ENCODE measurements around the gene EMILIN1. TPM values are rescaled to one million over a fixed set of nuclear protein-coding genes. Genes with fewer than 3 reads are reported as not detected.

The EMILIN1 gene
- total and polyA plus RNA-seq, 2 of the 4 experiments (the other 2 are of a cell fraction) = 26.5 to 95.6 TPM

DNA sequence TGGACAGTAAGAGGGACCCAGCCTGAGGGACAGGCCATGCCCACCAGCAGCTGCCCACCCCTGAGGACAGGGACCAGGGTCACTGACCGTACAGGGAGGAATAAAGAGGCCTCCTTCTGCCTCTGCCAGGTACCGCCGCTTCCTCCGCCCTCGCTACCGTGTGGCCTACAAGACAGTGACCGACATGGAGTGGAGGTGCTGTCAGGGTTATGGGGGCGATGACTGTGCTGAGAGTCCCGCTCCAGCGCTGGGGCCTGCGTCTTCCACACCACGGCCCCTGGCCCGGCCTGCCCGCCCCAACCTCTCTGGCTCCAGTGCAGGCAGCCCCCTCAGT lies 2.2 kb downstream of the EMILIN1 start:
- Histone ChIP-seq H3K4me3 (ENCODE audit: insufficient read depth, low read depth, low read length) (peak overlapping the region; percentile 82), H2AK9ac (replicated peaks; ENCODE audit: low read depth, low read length, poor library complexity) (peak overlapping the region; percentile 94), H2BK15ac (ENCODE audit: low read depth, low read length) (peak overlapping the region; percentile 57; the same call in 1 of the 3 replicates), H3K79me1 (ENCODE audit: low read depth in 1 of 2, low read length in 2 of 2) (peaks cover 3 to 57% of the 10 kb centered on the region in 2 experiments; a peak in 3 of 4 replicates), H3K14ac (replicated peaks; ENCODE audit: low read depth, low read length) (peak overlapping the region; percentile 82), H4K20me1 (ENCODE audit: insufficient read depth, low read length) (peaks cover 14% of the 10 kb centered on the region), H3K4ac (ENCODE audit: low read depth, low read length) (peak overlapping the region; percentile 89), H3K9me1 (ENCODE audit: insufficient read depth, low read length) (peaks cover 7% of the 10 kb centered on the region; the same call in 1 of the 2 replicates), H2AK5ac (ENCODE audit: low read depth, low read length) (peak overlapping the region; percentile 89), H4K5ac (ENCODE audit: low read depth, low read length) (peak overlapping the region; percentile 2; the same call in 1 of the 2 replicates), H3K23ac (ENCODE audit: low read depth, low read length) (peak overlapping the region; percentile 86), H3K36me3 (ENCODE audit: control insufficient read depth, insufficient read depth, low read length) (peaks cover 29% of the 10 kb centered on the region; the same call in 1 of the 2 replicates), H3K18ac (ENCODE audit: low read depth, low read length) (no peak overlapping the region), H2BK120ac (ENCODE audit: low read depth, low read length) (0 out of 2 replicates have a peak overlapping the region, but pooled peaks have one; percentile 36), H3K9ac (ENCODE audit: low read depth, low read length) (peak overlapping the region; percentile 97; the same call in 1 of the 2 replicates), H4K8ac (ENCODE audit: low read depth in 2 of 2, low read length in 2 of 2) (peak overlapping the region in 1 of 2 experiments; percentile 92; a peak in 2 of 4 replicates), H2BK20ac (ENCODE audit: low read depth, low read length) (no peak overlapping the region), H3K4me2 (ENCODE audit: low read depth, low read length) (peak overlapping the region; percentile 98), H3K56ac (ENCODE audit: extremely low read depth, insufficient read depth, low read length) (0 out of 2 replicates have a peak overlapping the region, but pooled peaks have one; percentile 78), H2BK5ac (ENCODE audit: low read depth, low read length, poor library complexity, severe bottlenecking) (peak overlapping the region; percentile 91), H3K9me3 (ENCODE audit: control insufficient read depth, insufficient read depth, low read length) (no peaks in the 10 kb centered on the region), H3K27ac (ENCODE audit: insufficient read depth, low read length) (peak overlapping the region; percentile 98), H2AFZ (replicated peaks; ENCODE audit: low read length, poor library complexity) (peak overlapping the region; percentile 88), H3K4me1 (ENCODE audit: control insufficient read depth, insufficient read depth, low read length) (peaks cover 19% of the 10 kb centered on the region), H3K27me3 (ENCODE audit: control insufficient read depth, insufficient read depth, low read length) (no peaks in the 10 kb centered on the region), H4K91ac (ENCODE audit: insufficient read depth, low read depth, low read length) (peak overlapping the region; percentile 80)
- TF ChIP-seq, protein P1, sequence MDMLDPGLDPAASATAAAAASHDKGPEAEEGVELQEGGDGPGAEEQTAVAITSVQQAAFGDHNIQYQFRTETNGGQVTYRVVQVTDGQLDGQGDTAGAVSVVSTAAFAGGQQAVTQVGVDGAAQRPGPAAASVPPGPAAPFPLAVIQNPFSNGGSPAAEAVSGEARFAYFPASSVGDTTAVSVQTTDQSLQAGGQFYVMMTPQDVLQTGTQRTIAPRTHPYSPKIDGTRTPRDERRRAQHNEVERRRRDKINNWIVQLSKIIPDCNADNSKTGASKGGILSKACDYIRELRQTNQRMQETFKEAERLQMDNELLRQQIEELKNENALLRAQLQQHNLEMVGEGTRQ (IDR thresholded peaks at IDR 0.05; ENCODE audit: low read depth, low read length) = no peak
- TF ChIP-seq NFE2L2 (IDR thresholded peaks at IDR 0.05; ENCODE audit: low read depth, low read length) (no peak), POLR2A (IDR thresholded peaks at IDR 0.05; ENCODE audit: low read depth, low read length) (no peak), RFX5 (IDR thresholded peaks at IDR 0.05; ENCODE audit: low read depth, low read length) (no peak), MXI1 (IDR thresholded peaks at IDR 0.05; ENCODE audit: borderline replicate concordance, low read depth, low read length) (no peak), BHLHE40 (IDR thresholded peaks at IDR 0.05; ENCODE audit: low read depth, low read length) (no peak), SMC3 (IDR thresholded peaks at IDR 0.05; ENCODE audit: low read depth, low read length) (no peak), MAZ (IDR thresholded peaks at IDR 0.05; ENCODE audit: borderline replicate concordance, low read depth, low read length) (no peak), FOS (IDR thresholded peaks at IDR 0.05; ENCODE audit: low read depth, low read length) (no peak), CEBPB (IDR thresholded peaks at IDR 0.05; ENCODE audit: low read depth, low read length) (no peak), CHD1 (IDR thresholded peaks at IDR 0.05; ENCODE audit: low read depth, low read length) (no peak; the same call in 1 of the 2 replicates), RAD21 (IDR thresholded peaks at IDR 0.05; ENCODE audit: low read length) (no peak), RCOR1 (IDR thresholded peaks at IDR 0.05; ENCODE audit: insufficient replicate concordance, low read length) (no peak), MAFK (IDR thresholded peaks at IDR 0.05; ENCODE audit: low read depth, low read length) (no peak)
- TF ChIP-seq, protein P2, sequence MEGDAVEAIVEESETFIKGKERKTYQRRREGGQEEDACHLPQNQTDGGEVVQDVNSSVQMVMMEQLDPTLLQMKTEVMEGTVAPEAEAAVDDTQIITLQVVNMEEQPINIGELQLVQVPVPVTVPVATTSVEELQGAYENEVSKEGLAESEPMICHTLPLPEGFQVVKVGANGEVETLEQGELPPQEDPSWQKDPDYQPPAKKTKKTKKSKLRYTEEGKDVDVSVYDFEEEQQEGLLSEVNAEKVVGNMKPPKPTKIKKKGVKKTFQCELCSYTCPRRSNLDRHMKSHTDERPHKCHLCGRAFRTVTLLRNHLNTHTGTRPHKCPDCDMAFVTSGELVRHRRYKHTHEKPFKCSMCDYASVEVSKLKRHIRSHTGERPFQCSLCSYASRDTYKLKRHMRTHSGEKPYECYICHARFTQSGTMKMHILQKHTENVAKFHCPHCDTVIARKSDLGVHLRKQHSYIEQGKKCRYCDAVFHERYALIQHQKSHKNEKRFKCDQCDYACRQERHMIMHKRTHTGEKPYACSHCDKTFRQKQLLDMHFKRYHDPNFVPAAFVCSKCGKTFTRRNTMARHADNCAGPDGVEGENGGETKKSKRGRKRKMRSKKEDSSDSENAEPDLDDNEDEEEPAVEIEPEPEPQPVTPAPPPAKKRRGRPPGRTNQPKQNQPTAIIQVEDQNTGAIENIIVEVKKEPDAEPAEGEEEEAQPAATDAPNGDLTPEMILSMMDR (conservative IDR thresholded peaks at IDR 0.05; ENCODE audit: low read depth, low read length) = no peak
- TF ChIP-seq, protein P3, sequence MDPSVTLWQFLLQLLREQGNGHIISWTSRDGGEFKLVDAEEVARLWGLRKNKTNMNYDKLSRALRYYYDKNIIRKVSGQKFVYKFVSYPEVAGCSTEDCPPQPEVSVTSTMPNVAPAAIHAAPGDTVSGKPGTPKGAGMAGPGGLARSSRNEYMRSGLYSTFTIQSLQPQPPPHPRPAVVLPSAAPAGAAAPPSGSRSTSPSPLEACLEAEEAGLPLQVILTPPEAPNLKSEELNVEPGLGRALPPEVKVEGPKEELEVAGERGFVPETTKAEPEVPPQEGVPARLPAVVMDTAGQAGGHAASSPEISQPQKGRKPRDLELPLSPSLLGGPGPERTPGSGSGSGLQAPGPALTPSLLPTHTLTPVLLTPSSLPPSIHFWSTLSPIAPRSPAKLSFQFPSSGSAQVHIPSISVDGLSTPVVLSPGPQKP (IDR thresholded peaks at IDR 0.05; ENCODE audit: borderline replicate concordance, low read depth, low read length) = no peak
- no TSS peak for BruUV-seq (replicated peaks)
- ATAC-seq (ENCODE audit: low read depth) (no peak), DNase-seq (no peak)
- in situ Hi-C loops (cut with MboI; ENCODE audit: low sequenced_read_pairs) = no loop called here
- WGBS, 2 experiments (ENCODE audit: extremely low coverage in 2 of 2, insufficient read length in 1 of 2) = 78% methylated on average over 4 of the region's 14 CpGs; no CpG with 5 or more reads in 1 of the 2 experiments
- intact Hi-C loops (cut with micrococcal nuclease) = no loop called here
- dilution Hi-C loops (cut with HindIII; ENCODE audit: low sequenced_read_pairs, unreplicated experiment) = no loop called here
- CTCF ChIA-PET = interaction anchor here (0.9 to 1.3 kb wide), 3 partner anchors 10 to 30 kb away, joined by 3 to 4 read pairs (median 3); no protein-coding TSS in a partner anchor
- POLR2A ChIA-PET (ENCODE audit: unreplicated experiment) = interaction anchor here (0.6 to 1.0 kb wide), 3 partner anchors 8 to 28 kb away, joined by 3 to 4 read pairs (median 3); partner anchors contain the start of gene OST4

Measured in IMR-90 (cell line).